Panc1 (cell line): Measurements from ENCODE around the gene CFH.
"Not testable (repeated sequence)": the region's sequence is repeated elsewhere in the genome, so short reads cannot be mapped to it uniquely, and the experiment has no call there.

Experiments used
- CTCF ChIP-seq: fragments of 450-650 bp; IDR thresholded peaks from 2 replicates; pipeline ENCODE4 v1.5.1; 2017; ENCODE audit warnings: mild to moderate bottlenecking
- POLR2AphosphoS5 ChIP-seq: IDR thresholded peaks from 2 replicates; pipeline ENCODE4 v1.6.1; 2012; ENCODE audit warnings: mild to moderate bottlenecking, low read depth, low read length, moderate library complexity
- REST ChIP-seq, 2 experiments: IDR thresholded peaks; 2 replicates each; pipeline ENCODE4 v1.6.1; 2011 to 2012; ENCODE audit warnings: low read depth in 2 of 2, control low read depth in 1 of 2, low read length in 1 of 2, mild to moderate bottlenecking in 1 of 2, moderate library complexity in 1 of 2; ENCODE audit not compliant: insufficient read depth in 1 of 2
- SIN3A ChIP-seq: IDR thresholded peaks from 2 replicates; pipeline ENCODE4 v1.6.1; 2012; ENCODE audit warnings: low read depth, mild to moderate bottlenecking, low read length, moderate library complexity, borderline replicate concordance; ENCODE audit not compliant: insufficient read depth
- TCF7L2 ChIP-seq: IDR thresholded peaks from 2 replicates; pipeline ENCODE4 v1.6.1; 2011; ENCODE audit warnings: mild to moderate bottlenecking, low read depth, low read length, inconsistent platforms

GRCh38 chr1:196709892-196710291 is 58.0 kb downstream of the CFH start:
- TF ChIP-seq CTCF; POLR2AphosphoS5; REST (IDR thresholded peaks at IDR 0.05; ENCODE audit: insufficient read depth in 1 of 2, low read depth in 2 of 2, low read length in 1 of 2); SIN3A; TCF7L2: not testable (repeated sequence)
